HG03469 (cell line): ENCODE measurements around the gene ADAP1.
"Not testable (repeated sequence)": the region's sequence is repeated elsewhere in the genome, so short reads cannot be mapped to it uniquely, and the experiment has no call there.

Experiments
- ATAC-seq: cut with Tn5 transposase; IDR thresholded peaks from one replicate; pipeline ENCODE4 v1.9.1; 2021; ENCODE audit warnings: mild to moderate bottlenecking, moderate library complexity, moderate number of reproducible peaks; ENCODE audit not compliant: unreplicated experiment

ADAP1 gene

DNA sequence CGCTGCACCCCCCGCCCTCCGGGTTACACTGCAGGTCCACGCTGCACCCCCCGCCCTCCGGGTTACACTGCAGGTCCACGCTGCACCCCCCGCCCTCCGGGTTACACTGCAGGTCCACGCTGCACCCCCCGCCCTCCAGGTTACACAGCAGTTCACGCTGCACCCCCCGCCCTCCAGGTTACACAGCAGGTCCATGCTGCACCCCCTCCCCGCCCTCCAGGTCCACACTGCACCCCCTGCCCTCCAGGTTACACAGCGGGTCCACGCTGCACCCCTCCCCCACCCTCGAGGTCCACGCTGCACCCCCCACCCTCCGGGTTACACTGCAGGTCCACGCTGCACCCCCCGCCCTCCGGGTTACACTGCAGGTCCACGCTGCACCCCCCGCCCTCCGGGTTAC, 30.4 kb downstream of the ADAP1 start:
- ATAC-seq = not testable (repeated sequence)

DNA sequence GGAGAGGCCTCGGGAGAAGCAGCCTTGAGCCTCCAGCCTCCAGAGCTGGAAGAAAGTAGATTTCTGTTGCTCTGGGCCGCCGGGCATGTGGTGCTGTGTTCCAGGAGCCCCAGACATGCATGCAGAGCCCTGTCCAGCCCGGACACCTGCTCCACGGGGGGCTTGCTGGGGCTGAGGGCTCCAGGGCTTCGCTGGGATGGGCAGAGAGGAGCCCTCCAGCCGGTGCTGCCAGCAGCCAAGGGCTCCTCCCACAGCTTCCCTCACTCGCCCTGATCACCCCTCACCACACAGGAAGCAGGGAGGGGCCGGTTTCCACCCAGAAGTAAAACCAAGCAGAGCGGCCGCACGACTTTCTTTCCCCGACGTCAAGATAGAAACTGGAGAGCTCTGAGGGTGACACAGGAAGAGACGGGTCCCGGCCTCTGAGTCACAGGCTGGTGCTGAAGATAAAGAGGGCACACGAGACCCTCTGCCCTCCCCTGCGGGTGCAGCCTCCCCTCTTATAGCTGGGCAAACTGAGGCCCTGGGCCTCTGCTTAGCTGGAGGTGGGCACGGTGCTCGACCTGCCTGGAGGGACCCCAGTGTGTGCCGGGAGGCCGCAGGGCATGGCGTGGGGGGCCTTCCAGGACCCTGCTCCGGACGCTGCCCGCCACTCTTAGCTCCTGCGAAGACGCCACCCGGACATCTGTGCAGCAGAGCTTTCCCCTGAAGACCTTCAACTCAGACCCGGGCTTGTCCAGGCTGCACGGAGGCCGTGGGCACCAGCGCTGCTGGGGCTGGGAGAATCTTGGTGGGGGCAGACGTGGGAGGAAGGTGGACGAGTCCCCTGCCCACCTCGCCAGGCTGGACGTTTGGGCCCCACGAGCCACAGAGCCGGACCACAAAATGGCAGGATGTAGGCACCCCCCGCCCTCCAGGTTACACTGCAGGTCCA, 31.1 kb downstream of the ADAP1 start:
- peak; percentile 50 for ATAC-seq

DNA sequence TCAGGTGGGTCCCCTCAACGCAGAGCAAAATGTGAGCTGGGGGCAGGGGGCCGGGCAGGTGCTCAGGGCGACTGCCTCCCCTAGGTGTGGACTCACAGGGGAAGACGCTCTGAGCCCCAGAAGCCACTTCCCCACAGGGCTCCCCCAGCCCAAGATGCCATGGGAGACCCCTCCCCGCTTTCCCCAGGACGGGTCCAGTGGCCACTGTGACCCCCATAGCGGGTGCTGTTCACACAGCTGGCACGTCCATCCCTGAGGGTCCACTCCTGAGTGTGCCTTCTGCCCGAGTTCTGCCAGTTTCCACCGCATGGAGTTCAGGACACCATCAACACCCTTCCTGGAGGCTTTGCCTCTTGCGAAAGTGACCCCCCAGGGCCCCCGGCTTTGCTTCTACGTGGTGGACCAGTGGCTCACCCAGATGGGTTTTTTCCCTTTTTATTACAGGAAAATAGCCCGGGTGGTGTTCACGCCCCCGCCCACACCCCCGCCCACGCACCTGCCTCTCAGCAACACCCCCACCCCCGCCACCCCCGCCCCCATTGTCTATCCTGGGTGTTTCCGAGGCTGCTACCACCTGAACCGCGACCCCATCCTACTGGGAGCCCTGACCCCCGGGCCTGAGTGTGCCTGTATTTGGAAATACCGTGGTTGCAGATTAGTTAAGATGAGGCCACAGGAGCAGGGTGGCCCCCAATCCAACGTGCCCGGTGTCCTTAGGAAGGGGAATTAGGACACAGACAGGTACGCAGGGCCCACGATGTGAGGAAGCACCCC, 32.0 kb downstream of the ADAP1 start:
- ATAC-seq = no peak

DNA sequence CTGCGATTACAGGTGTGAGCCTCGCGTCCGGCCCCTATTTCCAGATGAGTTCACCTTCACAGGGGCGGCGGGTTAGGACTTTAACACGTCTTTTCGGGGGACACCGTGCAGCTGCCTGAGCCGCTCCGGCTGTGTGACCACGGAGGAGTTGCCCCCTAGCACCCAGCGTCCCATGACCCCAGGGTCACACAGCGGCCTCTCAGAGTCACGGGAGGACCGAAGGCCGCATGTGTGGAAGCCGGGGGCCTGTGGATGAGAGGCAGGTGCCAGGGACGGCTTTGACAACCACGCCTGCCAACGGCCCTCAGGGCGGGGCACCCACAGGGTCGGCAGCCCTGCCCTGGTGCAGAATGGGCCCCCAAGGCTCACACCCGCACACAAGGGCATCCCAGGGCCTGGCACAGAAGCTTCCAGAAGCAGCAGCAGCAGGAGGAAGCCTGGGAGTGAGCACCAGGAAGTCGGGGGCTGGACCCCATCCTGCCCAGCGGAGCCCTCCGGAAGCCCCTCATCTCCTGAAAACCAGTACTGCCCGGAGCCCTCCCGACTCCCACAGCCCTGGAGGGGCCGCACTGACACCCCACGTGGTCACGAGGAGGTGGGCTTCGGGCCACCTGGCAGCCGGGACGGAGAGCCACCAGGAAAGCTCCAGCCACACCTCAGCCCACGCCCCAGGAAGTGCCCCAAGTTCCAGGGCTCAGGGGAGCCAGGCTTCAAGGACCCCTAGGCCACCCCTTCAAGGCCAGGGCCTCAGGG, 32.7 kb downstream of the ADAP1 start:
- ATAC-seq = no peak

DNA sequence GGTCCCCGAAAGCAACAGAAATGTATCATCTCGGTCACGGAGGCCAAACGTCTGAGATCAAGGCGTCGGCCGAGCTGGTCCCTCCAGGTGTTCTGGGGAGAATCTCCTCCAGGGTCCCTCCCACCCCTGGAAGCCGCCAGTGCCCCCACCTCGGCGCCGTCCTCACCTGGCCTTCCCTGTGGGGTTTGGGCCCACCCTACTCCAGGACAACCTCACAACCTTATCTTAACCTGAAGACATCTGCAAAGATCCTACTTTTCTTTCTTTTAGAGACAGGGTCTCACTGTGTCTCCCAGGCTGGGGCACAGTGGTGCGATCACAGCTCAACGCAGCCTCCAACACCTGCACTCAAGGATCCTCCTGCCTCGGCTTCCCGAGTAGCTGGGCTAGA, 33.4 kb downstream of the ADAP1 start:
- no peak for ATAC-seq

DNA sequence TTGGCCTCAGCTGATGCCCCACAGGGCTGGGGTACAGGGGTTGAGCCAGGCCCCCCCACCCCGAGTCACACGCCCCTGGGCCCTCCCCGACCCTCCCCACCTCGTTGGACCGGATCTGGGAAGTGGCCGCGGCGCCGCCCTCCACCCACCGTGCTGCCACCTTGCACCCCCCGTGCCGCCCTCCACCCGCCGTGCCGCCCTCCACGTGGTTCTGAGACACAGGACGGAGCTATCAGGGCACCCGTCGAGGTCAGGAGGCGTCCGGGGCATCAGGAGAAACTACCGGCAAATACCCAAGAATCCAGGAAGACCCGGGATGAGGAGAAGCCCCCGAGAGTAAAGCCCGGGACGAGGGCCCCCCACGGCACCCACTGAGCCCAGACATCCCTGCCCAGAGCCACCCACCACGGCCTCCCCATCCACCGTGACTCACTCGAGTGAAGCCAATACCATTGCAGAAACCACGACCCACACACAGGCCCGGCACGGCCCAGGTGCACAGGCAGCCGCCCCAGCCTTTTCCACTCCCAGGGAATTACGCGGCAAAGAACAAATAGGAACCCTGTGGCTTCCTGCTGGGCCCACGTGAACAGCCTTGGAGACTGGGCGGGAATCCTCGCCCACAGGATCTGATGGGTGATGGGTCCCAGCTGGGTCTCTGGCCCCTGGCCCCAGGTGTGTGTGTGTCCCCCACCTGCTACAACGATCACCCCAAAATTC, 34.0 kb downstream of the ADAP1 start:
- no peak for ATAC-seq

DNA sequence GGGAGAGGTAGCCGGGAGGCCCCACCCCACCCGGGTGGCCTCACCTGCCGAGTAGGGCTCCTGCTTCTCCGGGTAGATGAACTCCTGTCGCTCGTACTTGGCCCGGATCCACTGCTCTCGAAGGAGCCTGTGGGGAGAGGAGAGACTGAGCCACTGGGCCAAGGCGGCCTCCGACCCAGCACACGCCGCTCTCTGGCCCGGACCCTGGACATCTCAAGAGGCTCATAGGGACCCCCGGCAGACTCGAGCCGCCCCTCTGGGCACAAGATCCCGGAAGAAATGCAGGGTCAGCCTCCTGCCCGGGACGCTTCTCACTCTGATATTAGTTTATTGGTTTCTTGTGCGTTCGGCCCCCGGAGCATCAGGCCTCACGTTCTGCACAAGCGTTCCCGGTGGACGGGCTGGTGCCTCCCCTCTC, 34.5 kb downstream of the ADAP1 start:
- ATAC-seq = no peak

DNA sequence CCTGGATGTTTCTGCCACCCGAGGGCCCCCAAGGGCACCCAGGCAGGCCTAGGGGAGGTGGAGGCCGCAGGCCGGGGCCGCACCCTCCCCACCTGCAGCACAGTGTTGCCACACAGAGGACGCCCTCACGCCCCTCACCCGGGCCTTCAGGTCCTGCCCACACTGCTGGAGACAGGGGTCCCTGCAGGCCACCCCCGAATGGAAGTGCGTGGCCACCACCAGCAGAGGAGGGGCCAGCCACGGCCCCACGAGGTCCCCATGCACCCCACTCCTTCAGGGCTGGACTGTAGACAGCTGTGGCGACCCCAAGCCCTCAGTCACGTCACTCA, 35.4 kb downstream of the ADAP1 start:
- ATAC-seq = no peak

DNA sequence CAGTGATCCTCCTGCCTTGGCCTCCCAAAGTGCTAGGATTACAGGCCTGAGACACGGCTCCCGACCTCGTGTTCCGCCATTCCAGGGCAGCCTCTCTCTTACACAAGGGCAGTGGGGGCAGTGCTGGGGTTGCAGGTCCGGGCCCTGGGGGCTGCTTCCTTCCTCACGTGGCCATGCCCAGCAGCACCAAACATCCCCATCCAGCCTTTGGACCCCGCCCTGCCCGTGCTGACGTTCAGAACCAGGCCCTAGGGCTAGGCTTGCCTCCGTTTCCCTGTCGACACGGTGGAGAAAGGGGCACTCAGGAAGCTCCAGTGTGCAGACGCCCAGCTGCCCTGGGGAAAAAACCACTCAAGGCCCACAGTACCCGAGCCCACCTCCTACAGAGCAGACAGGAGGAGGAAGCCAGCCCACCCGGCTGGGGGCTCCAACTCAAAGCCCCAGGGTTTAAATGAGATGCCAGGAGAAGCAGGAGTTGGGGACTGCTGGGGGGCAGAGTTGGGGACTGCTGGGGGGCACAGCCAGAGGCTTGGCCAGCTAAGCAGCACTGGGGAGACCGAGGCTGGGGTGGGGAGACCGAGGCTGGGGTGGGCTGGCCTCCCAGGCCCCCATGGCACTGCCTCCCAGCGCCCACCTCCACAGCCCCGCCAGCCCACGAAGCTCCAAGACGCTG, 35.9 kb downstream of the ADAP1 start:
- ATAC-seq = no peak

DNA sequence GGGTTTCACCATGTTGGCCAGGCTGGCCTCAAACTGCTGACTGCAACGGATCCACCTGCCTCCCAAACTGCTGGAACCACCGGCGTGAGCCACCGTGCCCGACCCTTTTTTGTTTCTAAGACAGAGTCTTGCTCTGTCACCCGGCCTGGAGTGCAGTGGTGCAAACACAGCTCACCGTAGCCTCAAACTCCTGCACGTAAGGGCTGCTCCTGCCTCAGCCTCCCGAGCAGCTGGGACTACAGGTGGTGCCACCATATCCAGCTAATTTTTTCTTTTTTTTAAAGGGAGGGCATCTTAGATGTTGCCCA, 36.4 kb downstream of the ADAP1 start:
- ATAC-seq = no peak

DNA sequence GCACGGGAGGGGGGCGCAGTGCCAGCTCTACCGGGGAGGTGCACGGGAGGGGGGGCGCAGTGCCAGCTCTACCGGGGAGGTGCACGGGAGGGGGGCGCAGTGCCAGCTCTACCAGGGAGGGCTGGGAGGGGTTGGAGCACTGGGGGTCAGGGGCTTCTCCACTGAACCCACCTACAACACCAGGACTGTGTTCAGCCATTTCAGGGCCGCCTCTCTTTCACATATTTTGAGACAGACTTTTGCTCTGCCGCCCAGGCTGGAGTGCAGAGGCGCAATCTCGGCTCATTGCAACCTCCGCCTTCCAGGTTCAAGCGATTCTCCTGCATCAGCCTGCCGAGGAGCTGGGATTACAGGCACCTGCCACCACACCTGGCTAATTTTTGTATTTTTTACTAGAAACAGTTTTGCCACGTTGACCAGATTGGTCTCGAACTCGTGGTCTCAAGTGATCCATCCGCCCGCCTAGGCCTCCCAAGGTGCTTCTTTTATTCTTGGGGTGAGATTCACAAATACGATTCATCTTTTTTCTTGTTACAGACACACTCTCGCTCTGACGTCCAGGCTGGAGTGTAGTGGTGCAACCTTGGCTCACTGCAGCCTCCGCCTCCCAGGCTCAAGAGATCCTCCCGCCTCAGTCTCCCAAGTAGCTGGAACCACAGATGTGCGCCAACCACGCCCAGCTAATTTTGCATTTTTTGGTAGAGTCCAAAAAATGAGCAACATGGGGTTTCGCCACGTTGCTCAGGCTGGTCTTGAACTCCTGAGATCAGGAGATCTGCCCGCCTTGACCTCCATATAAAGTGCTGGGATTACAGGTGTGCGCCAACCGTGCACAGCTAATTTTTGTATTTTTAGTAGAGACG, 37.0 kb downstream of the ADAP1 start:
- ATAC-seq = no peak

DNA sequence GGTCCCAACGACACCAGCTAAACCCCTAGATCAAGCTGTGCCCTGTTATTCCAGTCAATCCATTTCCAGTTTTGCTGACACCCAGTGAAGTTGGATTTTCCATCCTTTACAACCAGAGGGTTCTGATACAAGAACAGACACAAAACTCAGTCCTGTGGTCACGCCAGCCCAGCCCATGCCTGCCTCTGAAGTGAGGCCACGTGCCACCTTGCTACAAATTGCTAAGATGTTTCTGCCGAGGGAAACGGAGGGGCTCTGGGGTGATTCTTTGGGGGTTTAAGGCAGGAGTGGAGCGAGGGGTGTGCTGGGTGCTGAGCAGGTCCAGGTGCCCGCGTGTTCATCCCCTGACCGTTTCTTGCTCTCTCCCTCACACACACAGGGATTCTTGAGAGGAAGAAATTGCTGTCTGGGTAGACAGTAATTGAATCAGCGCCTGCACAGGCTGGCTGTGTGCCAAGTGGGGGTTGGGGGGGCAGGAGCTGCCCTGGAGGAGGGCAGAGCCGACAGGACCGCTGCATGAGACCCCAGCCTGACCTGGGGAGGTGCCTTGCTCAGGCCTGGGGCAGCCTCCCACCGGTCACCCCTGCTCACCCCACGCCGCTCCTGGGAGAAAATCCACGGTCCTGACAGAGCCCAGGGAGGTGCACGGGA, 38.1 kb downstream of the ADAP1 start:
- no peak for ATAC-seq

DNA sequence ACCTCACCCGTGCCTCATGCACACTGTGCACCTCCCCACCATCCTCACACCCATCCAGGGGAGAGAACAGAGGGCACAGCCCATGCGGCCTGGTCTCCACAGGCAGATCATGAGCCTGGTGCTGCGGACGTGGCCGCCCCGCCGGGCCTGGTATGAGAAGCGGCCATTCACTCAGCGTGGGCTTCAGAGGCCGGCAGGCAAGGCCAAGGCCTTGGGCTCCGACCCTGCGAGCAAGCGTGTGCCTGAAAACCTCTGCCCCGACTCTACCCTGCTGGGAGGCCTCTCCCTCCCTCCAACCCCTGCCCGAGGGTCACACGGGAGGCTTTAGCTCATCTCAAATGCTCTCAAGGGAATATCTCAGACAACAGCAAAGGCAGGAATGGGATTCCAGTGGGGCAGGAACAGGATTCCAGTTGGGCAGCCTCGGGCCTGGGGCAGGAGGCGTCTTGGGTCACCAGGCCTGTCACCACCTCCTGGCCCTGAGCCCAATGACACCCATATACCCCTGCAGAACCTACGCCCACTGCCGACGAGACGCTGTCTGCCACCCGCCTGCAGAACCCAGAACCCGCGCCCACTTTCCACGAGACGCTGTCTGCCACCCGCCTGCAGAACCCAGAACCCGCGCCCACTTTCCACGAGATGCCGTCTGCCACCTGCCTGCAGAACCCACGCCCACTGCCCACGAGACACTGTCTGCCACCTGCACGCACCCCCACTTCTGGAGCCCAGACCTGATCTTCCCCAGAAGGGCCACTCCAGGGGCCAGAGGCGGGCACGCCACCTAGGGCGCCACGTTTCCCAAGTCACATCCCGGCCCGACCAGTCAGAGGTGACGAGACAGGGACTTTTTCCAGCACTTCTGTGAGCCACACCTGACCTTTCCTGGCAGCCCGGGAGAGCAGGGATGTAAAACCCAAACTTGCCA, 38.9 kb downstream of the ADAP1 start:
- no peak for ATAC-seq

DNA sequence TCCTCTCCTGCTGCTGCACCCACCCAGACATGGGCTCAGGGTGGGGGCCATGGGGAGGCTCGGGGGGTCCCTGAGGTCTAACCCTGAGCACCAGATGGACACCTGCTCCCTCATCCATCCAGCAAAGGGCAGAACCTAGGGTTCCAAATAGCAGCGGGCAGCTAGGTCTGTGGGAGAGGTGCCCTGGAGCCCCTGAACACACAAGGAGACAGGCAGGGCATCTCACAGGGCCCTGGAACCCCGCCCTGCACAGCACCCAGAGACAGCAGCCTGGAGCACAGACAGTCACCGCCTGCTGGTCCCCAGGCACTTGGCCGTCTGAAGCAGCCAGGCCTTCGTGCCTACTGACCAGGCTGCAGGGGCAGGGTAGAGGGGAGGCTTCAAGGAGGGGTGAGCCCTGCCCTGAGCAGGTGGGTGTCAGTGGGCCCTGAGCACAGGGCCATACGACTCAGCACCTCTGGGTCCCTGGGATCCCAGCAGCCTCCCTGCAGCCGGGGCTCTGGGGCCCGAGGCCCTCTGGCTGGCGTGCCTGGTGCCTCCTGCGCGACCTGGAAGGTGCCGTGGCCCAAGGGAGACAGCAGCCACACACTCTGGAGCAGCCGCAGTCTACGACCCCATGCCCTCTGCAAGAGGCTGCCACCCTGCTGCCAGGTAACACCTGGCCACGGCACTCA, 39.8 kb downstream of the ADAP1 start:
- no peak for ATAC-seq

DNA sequence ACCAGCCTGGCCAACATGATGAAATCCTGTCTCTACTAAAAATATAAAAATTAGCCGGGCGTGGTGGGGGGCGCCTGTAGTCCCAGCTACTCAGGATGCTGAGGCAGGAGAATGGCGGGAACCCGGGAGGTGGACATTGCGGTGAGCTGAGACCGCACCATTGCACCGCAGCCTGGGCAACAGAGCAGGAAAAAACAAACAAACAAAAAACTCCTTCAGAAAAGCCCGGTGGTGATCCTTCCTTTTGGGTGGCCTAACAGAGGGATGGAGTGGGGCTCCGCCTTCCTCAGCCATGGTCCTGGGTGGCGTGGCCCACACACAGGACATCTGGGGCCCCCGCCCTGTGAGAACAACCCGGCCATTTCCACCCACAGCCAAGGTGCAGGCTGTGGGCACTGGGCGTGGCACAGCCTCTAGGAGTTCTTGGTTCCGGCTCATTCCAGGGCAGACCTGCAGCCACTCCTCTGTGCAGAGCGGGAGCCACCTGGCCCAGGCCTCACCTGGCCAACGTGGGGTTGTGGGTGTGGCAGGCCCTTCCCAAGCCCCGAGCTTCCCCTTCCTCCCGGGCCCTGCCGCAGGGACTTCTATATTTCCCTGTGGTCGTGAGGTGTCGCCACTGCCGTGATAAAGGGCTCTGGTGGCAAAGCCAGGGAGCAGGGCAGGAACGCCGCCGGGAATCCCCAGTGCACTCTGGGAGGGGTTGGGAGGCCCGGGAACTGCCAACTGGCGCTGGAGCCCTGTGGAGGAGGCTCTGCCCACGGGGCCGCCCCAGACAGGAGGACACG, 40.6 kb downstream of the ADAP1 start:
- no peak for ATAC-seq

DNA sequence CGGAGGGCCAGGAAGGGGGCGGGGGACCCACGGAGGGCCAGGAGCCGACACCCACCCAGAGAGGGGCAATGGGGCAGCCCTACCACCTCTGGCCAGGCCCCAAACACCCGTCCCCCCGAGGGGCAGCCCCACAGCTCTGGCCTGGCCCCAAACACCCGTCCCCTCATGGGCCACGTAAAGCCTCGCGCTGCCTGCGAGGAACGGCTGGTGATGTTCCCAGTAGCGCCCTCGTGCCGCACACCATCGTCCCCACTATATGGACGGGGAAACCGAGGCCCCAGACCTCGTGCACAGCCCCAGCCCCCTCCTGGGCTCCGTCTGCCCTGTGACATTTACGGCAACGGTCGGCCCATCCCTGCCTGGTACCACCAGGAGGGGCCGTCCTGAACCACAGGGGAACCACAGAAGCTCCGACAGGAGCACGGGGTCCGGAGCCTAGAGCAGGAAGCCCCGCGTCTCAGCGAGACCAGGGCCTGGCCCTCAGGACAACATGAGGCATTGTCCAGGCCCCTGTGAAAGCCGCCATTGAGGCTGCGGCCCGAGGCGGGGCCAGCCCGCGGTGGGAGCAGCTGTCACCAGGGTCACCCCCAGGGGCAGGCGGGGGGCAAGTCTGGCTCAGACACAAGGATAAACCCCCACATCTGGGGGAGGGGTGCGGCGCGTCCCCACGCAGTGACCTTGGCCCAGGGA, 42.5 kb downstream of the ADAP1 start:
- no peak for ATAC-seq
